Vagina (tissue), 2 donors: ENCODE measurements around the gene ENAH. TPM values are rescaled to one million over a fixed set of nuclear protein-coding genes. Genes with fewer than 3 reads are reported as not detected.
A peak's percentile ranks its signal among the peaks of the same experiment; 100 is the strongest.

Source experiments
- DNase-seq, 2 donors: peaks; one replicate each; pipeline ENCODE4 v3.0.0-alpha.2; 2017; ENCODE audit errors: extremely low spot score in 2 of 2
- H3K27ac ChIP-seq: fragments of 200-600 bp; sonication (generic); one replicate; pipeline ENCODE4 v1.5.1; 2019
- H3K27me3 ChIP-seq: fragments of 200-600 bp; sonication (generic); one replicate; pipeline ENCODE4 v1.5.1; 2019
- H3K36me3 ChIP-seq, 2 donors: fragments of 200-600 bp; sonication (generic); one replicate each; pipeline ENCODE4 v1.5.1; 2017 to 2019
- H3K4me1 ChIP-seq: fragments of 200-600 bp; sonication (generic); one replicate; pipeline ENCODE4 v1.5.1; 2019
- H3K4me3 ChIP-seq, 2 donors: fragments of 200-600 bp; sonication (generic); 1 replicate in 1 of 2; 2 replicates in 1 of 2; pipeline ENCODE4 v1.5.1; 2016 to 2019
- H3K9me3 ChIP-seq: fragments of 200-600 bp; sonication (generic); one replicate; pipeline ENCODE4 v1.5.1; 2019
- POLR2A ChIP-seq, 2 donors: fragments of 450-650 bp; IDR thresholded peaks; one replicate each; pipeline ENCODE4 v1.6.1; 2017; ENCODE audit warnings: antibody characterized with exemption in 2 of 2, mild to moderate bottlenecking in 2 of 2, moderate library complexity in 2 of 2
- POLR2AphosphoS5 ChIP-seq, 2 donors: sonication (generic); formaldehyde crosslinking; IDR thresholded peaks; one replicate each; pipeline ENCODE4 v1.9.0; 2017; ENCODE audit warnings: antibody characterized with exemption in 2 of 2, mild to moderate bottlenecking in 2 of 2, low read depth in 1 of 2; ENCODE audit not compliant: insufficient read depth in 1 of 2
- intact Hi-C: fragments of 100-400 bp; cut with DNase I; formaldehyde crosslinking; loops from one replicate; pipeline ENCODE4 v1.15.1; 2023
- total RNA-seq: library from RNA; depleted of rRNA; stranded (reverse); fragments of >200 nt; gene quantifications from one replicate; pipeline ENCODE4 v1.2.3, GENCODE V29; 2016
- TF ChIP-seq, protein P1 (sequence below), 3 experiments: fragments of 450-650 bp in 2 of 3; fragments of 200-600 bp in 1 of 3; sonication (generic) in 1 of 3; IDR thresholded peaks; one replicate each; pipeline ENCODE4 v1.5.1; 2017 to 2019; ENCODE audit warnings: antibody characterized with exemption in 3 of 3, mild to moderate bottlenecking in 2 of 3, moderate library complexity in 2 of 3

Gene ENAH
- total RNA-seq, 1 donor from 2014 or later, result 62.4 TPM

GRCh38 chr1:225611537-225612223, 41.2 kb downstream of the ENAH start:
- Histone ChIP-seq H3K36me3 (no peaks in the 10 kb centered on the region), H3K27ac (peak overlapping the region; percentile 18), H3K4me1 (peaks cover 40% of the 10 kb centered on the region), H3K27me3 (no peaks in the 10 kb centered on the region), H3K4me3 (no peak overlapping the region), H3K9me3 (no peaks in the 10 kb centered on the region)
- DNase-seq, result no peak
- intact Hi-C loops, result no loop called here
- no peak for TF ChIP-seq POLR2A (IDR thresholded peaks at IDR 0.05)
- TF ChIP-seq POLR2AphosphoS5 (IDR thresholded peaks at IDR 0.05; ENCODE audit: insufficient read depth in 1 of 2, low read depth in 1 of 2), result no peak
- TF ChIP-seq, protein P1, sequence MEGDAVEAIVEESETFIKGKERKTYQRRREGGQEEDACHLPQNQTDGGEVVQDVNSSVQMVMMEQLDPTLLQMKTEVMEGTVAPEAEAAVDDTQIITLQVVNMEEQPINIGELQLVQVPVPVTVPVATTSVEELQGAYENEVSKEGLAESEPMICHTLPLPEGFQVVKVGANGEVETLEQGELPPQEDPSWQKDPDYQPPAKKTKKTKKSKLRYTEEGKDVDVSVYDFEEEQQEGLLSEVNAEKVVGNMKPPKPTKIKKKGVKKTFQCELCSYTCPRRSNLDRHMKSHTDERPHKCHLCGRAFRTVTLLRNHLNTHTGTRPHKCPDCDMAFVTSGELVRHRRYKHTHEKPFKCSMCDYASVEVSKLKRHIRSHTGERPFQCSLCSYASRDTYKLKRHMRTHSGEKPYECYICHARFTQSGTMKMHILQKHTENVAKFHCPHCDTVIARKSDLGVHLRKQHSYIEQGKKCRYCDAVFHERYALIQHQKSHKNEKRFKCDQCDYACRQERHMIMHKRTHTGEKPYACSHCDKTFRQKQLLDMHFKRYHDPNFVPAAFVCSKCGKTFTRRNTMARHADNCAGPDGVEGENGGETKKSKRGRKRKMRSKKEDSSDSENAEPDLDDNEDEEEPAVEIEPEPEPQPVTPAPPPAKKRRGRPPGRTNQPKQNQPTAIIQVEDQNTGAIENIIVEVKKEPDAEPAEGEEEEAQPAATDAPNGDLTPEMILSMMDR (IDR thresholded peaks at IDR 0.05), result no peak

DNA sequence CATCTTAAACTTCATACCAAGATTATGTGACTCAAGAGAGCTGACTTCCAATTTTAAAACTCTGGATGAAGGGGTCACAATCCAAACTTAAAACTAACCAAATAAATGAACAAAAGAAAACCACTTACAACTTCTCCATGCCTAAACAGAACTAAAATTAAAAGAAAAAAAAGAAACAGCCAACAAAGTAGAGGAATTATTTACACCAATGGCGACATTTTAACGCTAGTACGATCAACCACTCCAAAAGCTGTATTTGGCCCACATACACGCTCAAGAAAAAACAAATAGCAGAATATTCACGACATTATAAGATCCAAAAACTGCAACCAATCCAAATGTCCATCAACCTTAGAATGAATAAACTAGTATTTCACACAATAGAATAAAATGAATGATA, 42.4 kb downstream of the ENAH start:
- no peak overlapping the region for H3K27ac ChIP-seq
- H3K9me3 ChIP-seq, result no peaks in the 10 kb centered on the region
- no peak overlapping the region for H3K4me3 ChIP-seq
- no peaks in the 10 kb centered on the region for H3K36me3 ChIP-seq
- DNase-seq, result no peak
- peaks cover 40% of the 10 kb centered on the region for H3K4me1 ChIP-seq
- TF ChIP-seq, protein P1 (IDR thresholded peaks at IDR 0.05), result no peak
- TF ChIP-seq POLR2A (IDR thresholded peaks at IDR 0.05) (no peak), POLR2AphosphoS5 (IDR thresholded peaks at IDR 0.05; ENCODE audit: insufficient read depth in 1 of 2, low read depth in 1 of 2) (no peak)
- intact Hi-C loops, result no loop called here
- H3K27me3 ChIP-seq, result no peaks in the 10 kb centered on the region

GRCh38 chr1:225608014-225608796, 44.7 kb downstream of the ENAH start:
- TF ChIP-seq POLR2AphosphoS5 (IDR thresholded peaks at IDR 0.05; ENCODE audit: insufficient read depth in 1 of 2, low read depth in 1 of 2) (no peak), POLR2A (IDR thresholded peaks at IDR 0.05) (no peak)
- TF ChIP-seq, protein P1 (IDR thresholded peaks at IDR 0.05), result no peak
- H3K4me3 ChIP-seq, result no peak overlapping the region
- DNase-seq, result no peak
- no peaks in the 10 kb centered on the region for H3K9me3 ChIP-seq
- H3K27ac ChIP-seq, result no peak overlapping the region
- H3K4me1 ChIP-seq, result peaks cover 44% of the 10 kb centered on the region
- intact Hi-C loops, result no loop called here
- no peaks in the 10 kb centered on the region for H3K27me3 ChIP-seq
- no peaks in the 10 kb centered on the region for H3K36me3 ChIP-seq

DNA sequence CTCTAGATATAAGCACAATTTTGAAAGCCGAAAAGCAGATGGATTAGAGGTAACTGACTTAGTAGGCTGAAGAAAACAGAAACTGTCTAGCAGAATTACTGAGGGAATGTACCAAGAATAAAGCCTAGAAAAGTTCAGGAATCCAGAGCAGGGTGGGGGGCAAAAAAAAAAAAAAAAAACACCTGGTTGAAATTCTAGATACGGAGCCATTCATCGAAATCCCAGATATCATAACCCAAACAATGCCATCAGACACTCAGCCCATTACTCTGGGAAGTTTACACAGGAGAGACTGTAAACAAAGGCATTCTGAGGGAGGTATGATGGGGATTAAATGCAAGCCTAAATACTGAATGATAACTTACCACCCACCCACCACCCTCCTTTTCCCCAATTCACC, 45.6 kb downstream of the ENAH start:
- intact Hi-C loops, result no loop called here
- Histone ChIP-seq H3K36me3 (no peaks in the 10 kb centered on the region), H3K27me3 (no peaks in the 10 kb centered on the region), H3K9me3 (no peaks in the 10 kb centered on the region), H3K4me1 (peaks cover 50% of the 10 kb centered on the region), H3K4me3 (no peak overlapping the region), H3K27ac (no peak overlapping the region)
- DNase-seq, result no peak
- TF ChIP-seq POLR2AphosphoS5 (IDR thresholded peaks at IDR 0.05; ENCODE audit: insufficient read depth in 1 of 2, low read depth in 1 of 2) (no peak), POLR2A (IDR thresholded peaks at IDR 0.05) (no peak)
- TF ChIP-seq, protein P1 (IDR thresholded peaks at IDR 0.05), result no peak
